Parathyroid adenoma (tissue), 2 donors: Measurements from ENCODE around the gene PRAC2.

Experiments
- H2AFZ ChIP-seq: fragments of 300-600 bp; sonication (generic); one replicate; pipeline ENCODE4 v1.7.0; 2017; ENCODE audit warnings: antibody characterized with exemption, mild to moderate bottlenecking
- H3K27ac ChIP-seq: fragments of 300-600 bp; sonication (generic); one replicate; pipeline ENCODE4 v1.7.0; 2017
- H3K27me3 ChIP-seq: fragments of 300-600 bp; sonication (generic); one replicate; pipeline ENCODE4 v1.7.0; 2017; ENCODE audit warnings: low read length; ENCODE audit not compliant: control insufficient read depth, insufficient read depth
- H3K36me3 ChIP-seq: fragments of 300-600 bp; sonication (generic); one replicate; pipeline ENCODE4 v1.7.0; 2017; ENCODE audit warnings: low read length; ENCODE audit not compliant: control insufficient read depth, insufficient read depth
- H3K4me1 ChIP-seq: fragments of 300-600 bp; sonication (generic); one replicate; pipeline ENCODE4 v1.7.0; 2017; ENCODE audit warnings: control low read depth
- H3K4me2 ChIP-seq: fragments of 300-600 bp; sonication (generic); one replicate; pipeline ENCODE4 v1.7.0; 2017; ENCODE audit warnings: low read length
- H3K4me3 ChIP-seq: fragments of 300-600 bp; sonication (generic); one replicate; pipeline ENCODE4 v1.7.0; 2017; ENCODE audit warnings: low read depth, low read length
- H3K79me2 ChIP-seq: fragments of 300-600 bp; sonication (generic); one replicate; pipeline ENCODE4 v1.7.0; 2017; ENCODE audit warnings: control low read depth
- H3K9ac ChIP-seq: fragments of 300-600 bp; sonication (generic); one replicate; pipeline ENCODE4 v1.7.0; 2017; ENCODE audit warnings: mild to moderate bottlenecking
- H3K9me3 ChIP-seq: fragments of 300-600 bp; sonication (generic); one replicate; pipeline ENCODE4 v1.7.0; 2017; ENCODE audit warnings: low read length; ENCODE audit not compliant: control insufficient read depth
- TF ChIP-seq, protein P1 (sequence below): fragments of 300-600 bp; sonication (generic); IDR thresholded peaks from one replicate; pipeline ENCODE4 v1.7.0; 2017; ENCODE audit warnings: antibody characterized with exemption, mild to moderate bottlenecking
- donor health status: primary hyperparathyroidism.

The PRAC2 gene

DNA sequence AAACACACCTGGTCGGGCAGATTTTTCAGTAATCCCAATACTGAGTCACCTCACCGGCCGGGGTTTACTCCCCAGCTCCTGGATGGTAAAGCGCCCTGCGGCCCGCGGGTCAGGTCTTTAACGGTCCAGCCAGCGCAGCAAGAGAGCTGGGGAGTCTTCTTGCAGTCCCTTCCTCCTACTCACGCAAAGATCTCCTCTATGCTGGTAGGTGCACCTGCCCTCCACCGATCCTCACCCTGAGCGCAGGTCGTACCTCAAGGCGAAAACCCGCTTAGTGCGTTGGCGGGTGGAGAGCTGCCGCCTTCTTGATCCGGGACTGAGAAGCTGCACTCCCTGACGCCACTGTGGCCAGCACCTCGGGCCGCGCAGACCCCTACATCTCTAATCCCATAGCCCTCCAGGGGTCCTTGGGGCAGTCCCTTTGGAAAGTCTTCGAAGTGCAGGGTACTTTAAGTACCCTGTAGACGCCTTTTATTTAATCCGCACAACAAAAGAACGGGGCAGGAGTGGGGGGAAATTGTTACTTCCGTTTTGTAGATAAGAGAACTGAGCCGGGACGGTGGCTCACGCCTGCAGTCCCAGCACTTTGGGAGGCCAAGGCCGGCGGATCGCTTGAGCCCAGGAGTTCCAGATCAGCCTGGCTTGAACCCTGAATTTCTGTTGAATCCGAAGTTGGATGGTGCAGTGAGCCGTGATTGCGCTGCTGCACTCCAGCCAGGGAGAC is 16.0 kb downstream of the PRAC2 start:
- peaks cover 7% of the 10 kb centered on the region for H3K27me3 ChIP-seq
- no peak overlapping the region for H3K4me2 ChIP-seq
- no peak overlapping the region for H3K4me3 ChIP-seq
- no peaks in the 10 kb centered on the region for H3K79me2 ChIP-seq
- no peak overlapping the region for H3K27ac ChIP-seq
- no peaks in the 10 kb centered on the region for H3K36me3 ChIP-seq
- TF ChIP-seq, protein P1, sequence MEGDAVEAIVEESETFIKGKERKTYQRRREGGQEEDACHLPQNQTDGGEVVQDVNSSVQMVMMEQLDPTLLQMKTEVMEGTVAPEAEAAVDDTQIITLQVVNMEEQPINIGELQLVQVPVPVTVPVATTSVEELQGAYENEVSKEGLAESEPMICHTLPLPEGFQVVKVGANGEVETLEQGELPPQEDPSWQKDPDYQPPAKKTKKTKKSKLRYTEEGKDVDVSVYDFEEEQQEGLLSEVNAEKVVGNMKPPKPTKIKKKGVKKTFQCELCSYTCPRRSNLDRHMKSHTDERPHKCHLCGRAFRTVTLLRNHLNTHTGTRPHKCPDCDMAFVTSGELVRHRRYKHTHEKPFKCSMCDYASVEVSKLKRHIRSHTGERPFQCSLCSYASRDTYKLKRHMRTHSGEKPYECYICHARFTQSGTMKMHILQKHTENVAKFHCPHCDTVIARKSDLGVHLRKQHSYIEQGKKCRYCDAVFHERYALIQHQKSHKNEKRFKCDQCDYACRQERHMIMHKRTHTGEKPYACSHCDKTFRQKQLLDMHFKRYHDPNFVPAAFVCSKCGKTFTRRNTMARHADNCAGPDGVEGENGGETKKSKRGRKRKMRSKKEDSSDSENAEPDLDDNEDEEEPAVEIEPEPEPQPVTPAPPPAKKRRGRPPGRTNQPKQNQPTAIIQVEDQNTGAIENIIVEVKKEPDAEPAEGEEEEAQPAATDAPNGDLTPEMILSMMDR = no peak
- H2AFZ ChIP-seq = no peak overlapping the region
- H3K4me1 ChIP-seq = no peaks in the 10 kb centered on the region
- no peaks in the 10 kb centered on the region for H3K9me3 ChIP-seq
- no peak overlapping the region for H3K9ac ChIP-seq

DNA sequence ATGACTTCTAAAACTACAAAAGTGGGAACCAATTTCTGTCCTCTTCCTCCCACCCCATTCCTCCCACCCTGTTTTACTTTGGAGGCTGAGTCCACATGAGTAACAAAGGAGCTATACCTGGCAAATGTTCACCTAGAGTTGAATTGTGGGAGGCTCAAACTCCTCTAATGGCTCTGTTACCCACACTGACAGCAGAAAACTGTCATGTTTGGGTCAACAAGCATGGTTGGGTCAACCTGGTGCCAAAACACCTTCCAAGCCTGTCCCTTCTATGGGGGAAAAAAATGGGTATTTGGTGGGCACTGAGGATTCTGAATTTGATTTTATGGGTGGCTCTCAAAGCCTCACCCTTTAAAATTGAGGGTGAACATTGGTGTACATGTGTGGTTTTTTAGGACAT is 17.6 kb downstream of the PRAC2 start:
- Histone ChIP-seq H3K9ac (no peak overlapping the region), H3K27ac (no peak overlapping the region), H2AFZ (no peak overlapping the region), H3K9me3 (no peaks in the 10 kb centered on the region), H3K4me1 (no peaks in the 10 kb centered on the region), H3K79me2 (no peaks in the 10 kb centered on the region), H3K4me2 (no peak overlapping the region), H3K27me3 (peaks cover 6% of the 10 kb centered on the region), H3K36me3 (no peaks in the 10 kb centered on the region), H3K4me3 (no peak overlapping the region)
- TF ChIP-seq, protein P1 = no peak

DNA sequence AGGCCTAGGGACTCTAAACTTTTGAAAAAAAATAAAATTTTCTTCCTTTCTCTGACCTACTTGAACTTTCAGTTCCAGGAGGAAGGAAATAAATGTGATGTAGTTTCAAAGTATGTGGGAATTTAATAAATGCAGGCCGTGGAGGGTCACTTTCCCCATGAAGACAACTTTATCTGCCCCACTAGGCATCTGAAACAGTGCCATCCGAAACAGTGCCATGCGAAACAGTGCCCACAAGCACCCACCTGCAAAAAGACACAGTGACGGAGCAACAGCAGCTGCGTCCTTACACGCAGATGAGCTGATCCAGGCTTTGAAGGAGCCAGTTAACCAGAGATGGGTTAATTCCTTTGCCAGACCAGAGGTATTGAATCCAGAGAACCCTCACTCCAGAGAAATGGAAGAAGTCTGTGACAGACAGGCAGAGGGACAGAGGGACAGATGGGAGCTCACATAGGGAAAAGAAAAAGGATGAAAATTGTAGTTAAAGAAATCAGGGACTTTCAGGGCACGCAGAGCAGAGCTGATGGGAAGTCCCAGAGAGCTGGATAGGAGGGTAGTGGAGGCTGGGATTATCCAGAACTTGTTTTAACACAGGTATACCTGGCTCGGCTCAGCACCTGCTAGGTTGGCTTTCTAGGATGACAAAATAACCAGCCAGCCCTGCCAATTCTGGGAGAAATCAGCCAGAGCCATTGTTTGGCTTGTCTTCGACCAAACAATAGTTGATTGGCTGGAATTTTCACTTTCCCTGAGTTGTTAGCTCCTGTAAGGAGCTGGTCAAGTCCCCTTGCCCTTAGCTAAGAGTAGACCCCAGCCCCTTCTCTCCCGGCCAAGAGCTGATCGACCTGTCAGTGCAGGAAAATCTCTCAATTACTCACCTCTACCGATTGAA is 22.6 kb downstream of the PRAC2 start:
- Histone ChIP-seq H3K4me1 (no peaks in the 10 kb centered on the region), H2AFZ (no peak overlapping the region), H3K4me2 (no peak overlapping the region), H3K4me3 (no peak overlapping the region), H3K79me2 (no peaks in the 10 kb centered on the region), H3K9me3 (no peaks in the 10 kb centered on the region), H3K27me3 (peaks cover 26% of the 10 kb centered on the region), H3K9ac (no peak overlapping the region), H3K36me3 (no peaks in the 10 kb centered on the region), H3K27ac (no peak overlapping the region)
- TF ChIP-seq, protein P1 = no peak

DNA sequence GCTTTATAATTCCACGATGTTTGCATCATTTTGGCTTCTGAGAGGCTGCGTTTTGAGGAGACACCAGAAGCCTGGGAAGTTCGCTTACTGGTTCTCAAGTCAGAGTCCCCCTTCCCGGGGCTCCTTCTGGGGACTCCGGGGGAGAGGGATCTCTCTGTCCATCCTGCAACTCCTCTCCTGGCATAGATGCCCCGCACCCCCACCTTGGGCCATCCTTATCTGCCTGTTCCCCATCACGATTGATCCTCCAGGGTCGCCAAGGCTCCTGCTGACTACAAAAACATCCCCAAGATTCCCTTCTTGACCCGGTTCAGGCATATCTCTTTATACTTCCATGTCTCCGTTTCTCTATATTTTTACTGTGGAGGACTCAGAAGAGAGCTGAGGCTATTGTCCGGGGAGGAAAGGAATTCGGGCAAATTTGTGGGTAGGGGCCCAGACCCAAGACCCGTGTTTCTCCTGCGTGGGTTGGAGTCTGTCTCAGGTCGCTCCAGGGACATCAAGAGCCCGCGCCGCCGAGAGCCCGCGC is 24.0 kb downstream of the PRAC2 start:
- H3K4me3 ChIP-seq = no peak overlapping the region
- H3K27ac ChIP-seq = no peak overlapping the region
- H3K9me3 ChIP-seq = no peaks in the 10 kb centered on the region
- no peak overlapping the region for H3K4me2 ChIP-seq
- H3K4me1 ChIP-seq = no peaks in the 10 kb centered on the region
- no peaks in the 10 kb centered on the region for H3K79me2 ChIP-seq
- H2AFZ ChIP-seq = no peak overlapping the region
- H3K36me3 ChIP-seq = no peaks in the 10 kb centered on the region
- H3K9ac ChIP-seq = no peak overlapping the region
- TF ChIP-seq, protein P1 = no peak
- H3K27me3 ChIP-seq = peaks cover 30% of the 10 kb centered on the region
